Activated T-helper 1 cell treated with anti-CD3 and anti-CD28 coated beads, Interleukin-12 subunit alpha, Interleukin-12 subunit beta, Interleukin-2, Interleukin-4 antibody, amounts not matched to agents 30 ng/mL and 10 ng/mL and 1 ng/mL, durations not matched to agents 14 hours and 24 hours and 36 hours (primary cell): ENCODE results near the gene LYZL1. TPM values are rescaled to one million over a fixed set of nuclear protein-coding genes. Genes with fewer than 3 reads are reported as not detected.
"Not testable (repeated sequence)": the region's sequence is repeated elsewhere in the genome, so short reads cannot be mapped to it uniquely, and the experiment has no call there.

Experiments
- DNase-seq: peaks from one replicate; pipeline ENCODE4 v3.0.0; 2021; ENCODE audit warnings: low spot score
- H3K27ac Mint-ChIP-seq: one replicate; pipeline ENCODE4 v1.8.0; 2021; ENCODE audit warnings: mild to moderate bottlenecking, mixed read lengths
- H3K27me3 Mint-ChIP-seq: one replicate; pipeline ENCODE4 v1.8.0; 2022; ENCODE audit warnings: mild to moderate bottlenecking, moderate library complexity, mixed read lengths; ENCODE audit not compliant: insufficient read depth
- H3K36me3 Mint-ChIP-seq: one replicate; pipeline ENCODE4 v1.8.0; 2021; ENCODE audit warnings: low read depth, mixed read lengths
- H3K4me1 Mint-ChIP-seq: one replicate; pipeline ENCODE4 v1.8.0; 2021; ENCODE audit warnings: low read depth, mixed read lengths
- H3K4me3 Mint-ChIP-seq: one replicate; pipeline ENCODE4 v1.8.0; 2021; ENCODE audit warnings: mild to moderate bottlenecking, moderate library complexity, mixed read lengths
- H3K9me3 Mint-ChIP-seq: one replicate; pipeline ENCODE4 v1.8.0; 2021; ENCODE audit warnings: mixed read lengths
- intact Hi-C: fragments of 100-400 bp; cut with micrococcal nuclease; formaldehyde crosslinking; loops from one replicate; pipeline ENCODE4 v1.15.1; 2024
- total RNA-seq: library from RNA; stranded (reverse); gene quantifications from 2 replicates; pipeline ENCODE4 v1.2.3, GENCODE V29; 2022

LYZL1 gene
- total RNA-seq, result not detected in 2 replicates

- H3K4me1 Mint-ChIP-seq, H3K27ac Mint-ChIP-seq, H3K27me3 Mint-ChIP-seq, H3K4me3 Mint-ChIP-seq, intact Hi-C loops, H3K9me3 Mint-ChIP-seq, DNase-seq, H3K36me3 Mint-ChIP-seq: not testable (repeated sequence)
Measured at GRCh38 chr10:29288906-29289305, at the start of gene LYZL1. TSS of gene LYZL1 (plus strand) at chr10:29289070. CDS start at chr10:29291868, 2,798 bp downstream.

- Mint-ChIP-seq H3K4me1 (no peaks in the 10 kb centered on the region), H3K9me3 (no peaks in the 10 kb centered on the region), H3K4me3 (no peak overlapping the region), H3K27ac (no peak overlapping the region), H3K27me3 (no peaks in the 10 kb centered on the region), H3K36me3 (no peaks in the 10 kb centered on the region)
- no peak for DNase-seq
- intact Hi-C loops, result no loop called here
Measured at GRCh38 chr10:29239569-29240472, 49.0 kb upstream of the LYZL1 start.

- H3K4me1 Mint-ChIP-seq, result no peaks in the 10 kb centered on the region
- no peak overlapping the region for H3K4me3 Mint-ChIP-seq
- H3K36me3 Mint-ChIP-seq, result no peaks in the 10 kb centered on the region
Measured at GRCh38 chr10:29240986-29241660, 47.7 kb upstream of the LYZL1 start.

GRCh38 chr10:29241925-29242324 is 46.9 kb upstream of the LYZL1 start:
- DNase-seq, result no peak
- Mint-ChIP-seq H3K9me3 (no peaks in the 10 kb centered on the region), H3K4me1 (no peaks in the 10 kb centered on the region), H3K27me3 (no peaks in the 10 kb centered on the region), H3K4me3 (no peak overlapping the region), H3K36me3 (no peaks in the 10 kb centered on the region), H3K27ac (no peak overlapping the region)
- intact Hi-C loops, result no loop called here

More at GRCh38 chr10:29240986-29241660, 47.7 kb upstream of the LYZL1 start:
- no peak overlapping the region for H3K27ac Mint-ChIP-seq
- intact Hi-C loops, result no loop called here
- H3K27me3 Mint-ChIP-seq, result no peaks in the 10 kb centered on the region
- H3K9me3 Mint-ChIP-seq, result no peaks in the 10 kb centered on the region
- no peak for DNase-seq

- intact Hi-C loops, result no loop called here
- DNase-seq, result no peak
- Mint-ChIP-seq H3K27me3 (no peaks in the 10 kb centered on the region), H3K9me3 (no peaks in the 10 kb centered on the region), H3K36me3 (no peaks in the 10 kb centered on the region), H3K4me1 (no peaks in the 10 kb centered on the region), H3K27ac (no peak overlapping the region), H3K4me3 (no peak overlapping the region)
Measured at GRCh38 chr10:29243066-29243465, 45.8 kb upstream of the LYZL1 start.

- no peaks in the 10 kb centered on the region for H3K36me3 Mint-ChIP-seq
- no peak overlapping the region for H3K4me3 Mint-ChIP-seq
- H3K27ac Mint-ChIP-seq, result no peak overlapping the region
- intact Hi-C loops, result no loop called here
- H3K9me3 Mint-ChIP-seq, result no peaks in the 10 kb centered on the region
- H3K27me3 Mint-ChIP-seq, result no peaks in the 10 kb centered on the region
- no peak for DNase-seq
- H3K4me1 Mint-ChIP-seq, result no peaks in the 10 kb centered on the region
Measured at GRCh38 chr10:29243750-29244149, 45.1 kb upstream of the LYZL1 start.

GRCh38 chr10:29244978-29245377 is 43.9 kb upstream of the LYZL1 start:
- Mint-ChIP-seq H3K9me3 (no peaks in the 10 kb centered on the region), H3K4me3 (no peak overlapping the region), H3K27ac (no peak overlapping the region), H3K36me3 (no peaks in the 10 kb centered on the region), H3K4me1 (no peaks in the 10 kb centered on the region), H3K27me3 (no peaks in the 10 kb centered on the region)
- DNase-seq, result no peak
- intact Hi-C loops, result no loop called here

GRCh38 chr10:29245476-29245875 is 43.4 kb upstream of the LYZL1 start:
- H3K27me3 Mint-ChIP-seq, result no peaks in the 10 kb centered on the region
- H3K27ac Mint-ChIP-seq, result no peak overlapping the region
- DNase-seq, result no peak
- intact Hi-C loops, result no loop called here
- H3K4me3 Mint-ChIP-seq, result no peak overlapping the region
- no peaks in the 10 kb centered on the region for H3K4me1 Mint-ChIP-seq
- H3K9me3 Mint-ChIP-seq, result no peaks in the 10 kb centered on the region
- H3K36me3 Mint-ChIP-seq, result no peaks in the 10 kb centered on the region

- no peak overlapping the region for H3K4me3 Mint-ChIP-seq
- no peak for DNase-seq
- no peaks in the 10 kb centered on the region for H3K4me1 Mint-ChIP-seq
- no peaks in the 10 kb centered on the region for H3K36me3 Mint-ChIP-seq
- no peaks in the 10 kb centered on the region for H3K27me3 Mint-ChIP-seq
- intact Hi-C loops, result no loop called here
- no peaks in the 10 kb centered on the region for H3K9me3 Mint-ChIP-seq
- no peak overlapping the region for H3K27ac Mint-ChIP-seq
Measured at GRCh38 chr10:29246449-29246848, 42.4 kb upstream of the LYZL1 start.

GRCh38 chr10:29248158-29248557 is 40.7 kb upstream of the LYZL1 start:
- no peaks in the 10 kb centered on the region for H3K4me1 Mint-ChIP-seq
- intact Hi-C loops, result no loop called here
- H3K27me3 Mint-ChIP-seq, result no peaks in the 10 kb centered on the region
- H3K36me3 Mint-ChIP-seq, result no peaks in the 10 kb centered on the region
- no peaks in the 10 kb centered on the region for H3K9me3 Mint-ChIP-seq
- no peak for DNase-seq
- no peak overlapping the region for H3K4me3 Mint-ChIP-seq
- H3K27ac Mint-ChIP-seq, result no peak overlapping the region

- intact Hi-C loops, result no loop called here
- DNase-seq, result no peak
- Mint-ChIP-seq H3K4me1 (no peaks in the 10 kb centered on the region), H3K27ac (no peak overlapping the region), H3K9me3 (no peaks in the 10 kb centered on the region), H3K36me3 (no peaks in the 10 kb centered on the region), H3K4me3 (no peak overlapping the region), H3K27me3 (no peaks in the 10 kb centered on the region)
Measured at GRCh38 chr10:29249018-29249417, 39.9 kb upstream of the LYZL1 start.

- no peak overlapping the region for H3K27ac Mint-ChIP-seq
- no peak for DNase-seq
Measured at GRCh38 chr10:29250066-29250465, 38.8 kb upstream of the LYZL1 start.

More at GRCh38 chr10:29250066-29250465, 38.8 kb upstream of the LYZL1 start:
- Mint-ChIP-seq H3K27me3 (peaks cover 3% of the 10 kb centered on the region), H3K9me3 (no peaks in the 10 kb centered on the region), H3K36me3 (no peaks in the 10 kb centered on the region), H3K4me3 (no peak overlapping the region), H3K4me1 (no peaks in the 10 kb centered on the region)
- intact Hi-C loops, result no loop called here
